Kidney epithelial cell (primary cell): ENCODE measurements around the gene RILPL1. TPM values are rescaled to one million over a fixed set of nuclear protein-coding genes. Genes with fewer than 3 reads are reported as not detected.

Source experiments
- DNase-seq: peaks from one replicate; pipeline ENCODE4 v3.0.0-alpha.2; 2010; ENCODE audit warnings: low read depth
- H3K27me3 ChIP-seq: 2 replicates; pipeline ENCODE4 v1.6.0; 2011; ENCODE audit warnings: low read length; ENCODE audit not compliant: control insufficient read depth, insufficient read depth
- H3K36me3 ChIP-seq: 2 replicates; pipeline ENCODE4 v1.5.1; 2011; ENCODE audit warnings: low read length; ENCODE audit not compliant: control insufficient read depth, insufficient read depth
- H3K4me3 ChIP-seq: 2 replicates; pipeline ENCODE4 v1.5.1; 2011; ENCODE audit warnings: low read depth, mild to moderate bottlenecking, control low read depth, low read length
- total RNA-seq: library from RNA; depleted of rRNA; stranded (reverse); fragments of >200 nt; gene quantifications from 2 replicates; pipeline ENCODE4 v1.2.3, GENCODE V29; 2015
- TF ChIP-seq, protein P1 (sequence below): IDR thresholded peaks from 2 replicates; pipeline ENCODE4 v1.5.1; 2011; ENCODE audit warnings: mild to moderate bottlenecking, moderate library complexity, low read length, control low read depth, inconsistent platforms; ENCODE audit not compliant: insufficient read depth, poor library complexity, severe bottlenecking

RILPL1 gene
- total RNA-seq, 1 donor from 2014 or later, result 12.1 TPM

DNA sequence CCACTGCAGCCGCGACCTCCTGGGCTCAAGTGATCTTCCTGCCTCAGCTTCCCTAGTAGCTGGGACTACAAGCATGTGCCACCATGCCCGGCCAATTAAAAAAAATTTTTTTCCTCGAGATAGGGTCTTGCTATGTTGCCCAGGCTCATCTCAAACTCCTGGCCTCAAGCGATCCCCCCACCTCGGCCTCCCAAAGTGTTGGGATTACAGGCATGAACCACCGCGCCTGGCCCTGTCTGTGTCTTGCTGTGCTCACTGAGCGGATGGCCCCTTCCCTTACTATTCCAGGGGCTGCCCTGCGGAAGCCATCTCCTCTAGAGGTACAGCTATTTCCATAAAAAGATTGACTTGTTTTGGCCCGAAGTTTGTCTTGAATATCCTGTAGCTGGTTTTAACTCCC lies 55.5 kb downstream of the RILPL1 start:
- no peak overlapping the region for H3K4me3 ChIP-seq
- no peaks in the 10 kb centered on the region for H3K36me3 ChIP-seq
- H3K27me3 ChIP-seq, result no peaks in the 10 kb centered on the region
- TF ChIP-seq, protein P1, sequence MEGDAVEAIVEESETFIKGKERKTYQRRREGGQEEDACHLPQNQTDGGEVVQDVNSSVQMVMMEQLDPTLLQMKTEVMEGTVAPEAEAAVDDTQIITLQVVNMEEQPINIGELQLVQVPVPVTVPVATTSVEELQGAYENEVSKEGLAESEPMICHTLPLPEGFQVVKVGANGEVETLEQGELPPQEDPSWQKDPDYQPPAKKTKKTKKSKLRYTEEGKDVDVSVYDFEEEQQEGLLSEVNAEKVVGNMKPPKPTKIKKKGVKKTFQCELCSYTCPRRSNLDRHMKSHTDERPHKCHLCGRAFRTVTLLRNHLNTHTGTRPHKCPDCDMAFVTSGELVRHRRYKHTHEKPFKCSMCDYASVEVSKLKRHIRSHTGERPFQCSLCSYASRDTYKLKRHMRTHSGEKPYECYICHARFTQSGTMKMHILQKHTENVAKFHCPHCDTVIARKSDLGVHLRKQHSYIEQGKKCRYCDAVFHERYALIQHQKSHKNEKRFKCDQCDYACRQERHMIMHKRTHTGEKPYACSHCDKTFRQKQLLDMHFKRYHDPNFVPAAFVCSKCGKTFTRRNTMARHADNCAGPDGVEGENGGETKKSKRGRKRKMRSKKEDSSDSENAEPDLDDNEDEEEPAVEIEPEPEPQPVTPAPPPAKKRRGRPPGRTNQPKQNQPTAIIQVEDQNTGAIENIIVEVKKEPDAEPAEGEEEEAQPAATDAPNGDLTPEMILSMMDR, result no peak
- DNase-seq, result no peak

DNA sequence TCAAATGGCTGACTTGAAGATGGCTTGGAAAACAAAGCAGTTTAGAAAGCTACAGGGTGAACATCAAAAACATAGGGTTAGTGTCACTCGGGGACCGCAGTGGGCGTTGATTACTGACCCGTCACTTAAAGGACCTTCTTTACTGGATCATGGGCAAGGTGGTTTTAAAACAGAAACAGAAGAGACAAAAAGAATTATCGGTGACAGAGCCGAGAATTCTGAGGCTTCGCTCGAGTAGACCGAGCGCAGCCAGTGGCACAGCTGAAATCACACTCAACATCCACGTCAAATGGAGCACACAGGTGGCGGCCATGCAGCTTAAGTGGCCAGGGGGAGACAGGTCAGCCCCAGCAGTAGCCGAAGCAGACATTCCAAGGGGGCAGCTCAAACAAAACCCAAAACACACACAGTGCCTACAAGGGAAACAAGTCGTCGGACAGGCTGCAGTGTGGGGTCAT lies 58.2 kb downstream of the RILPL1 start:
- Histone ChIP-seq H3K27me3 (no peaks in the 10 kb centered on the region), H3K4me3 (no peak overlapping the region), H3K36me3 (peaks cover 2% of the 10 kb centered on the region)
- DNase-seq, result no peak
- TF ChIP-seq, protein P1, result no peak

DNA sequence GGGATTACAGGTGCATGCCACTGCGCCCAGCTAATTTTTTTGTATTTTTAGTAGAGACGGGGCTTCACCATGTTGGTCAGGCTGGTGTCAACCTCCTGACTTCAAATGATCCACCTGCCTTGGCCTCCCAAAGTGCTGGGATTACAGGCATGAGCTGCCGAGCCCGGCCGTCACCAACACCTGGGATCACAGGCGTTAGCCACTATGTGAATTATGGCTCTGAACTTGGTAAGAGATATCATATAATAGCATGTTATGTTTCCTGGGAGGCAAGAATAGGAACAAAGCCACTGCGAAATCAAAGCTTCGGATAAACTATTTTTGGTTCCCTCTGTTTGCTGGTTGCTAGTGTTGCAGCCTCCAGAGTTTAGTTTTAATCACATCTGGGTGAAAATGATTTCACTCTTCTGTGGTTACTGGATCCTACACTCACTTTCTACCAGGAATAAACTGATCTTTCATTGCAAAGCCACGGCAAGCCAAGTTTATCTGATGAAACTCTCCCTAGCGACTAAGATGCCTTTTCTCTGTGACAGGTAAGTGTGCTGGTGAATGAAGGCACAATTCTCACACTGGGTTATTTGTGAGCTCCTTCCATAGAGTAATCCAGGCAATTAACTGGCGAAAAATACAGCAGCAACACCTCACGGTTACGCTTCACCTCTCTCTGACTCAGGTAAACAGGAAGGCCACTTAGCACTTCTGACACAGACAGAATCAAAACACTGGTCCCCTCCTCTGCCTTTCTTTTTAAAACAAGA lies 58.9 kb downstream of the RILPL1 start:
- Histone ChIP-seq H3K4me3 (no peak overlapping the region), H3K36me3 (peaks cover 2% of the 10 kb centered on the region), H3K27me3 (no peaks in the 10 kb centered on the region)
- DNase-seq, result no peak
- TF ChIP-seq, protein P1, result no peak

DNA sequence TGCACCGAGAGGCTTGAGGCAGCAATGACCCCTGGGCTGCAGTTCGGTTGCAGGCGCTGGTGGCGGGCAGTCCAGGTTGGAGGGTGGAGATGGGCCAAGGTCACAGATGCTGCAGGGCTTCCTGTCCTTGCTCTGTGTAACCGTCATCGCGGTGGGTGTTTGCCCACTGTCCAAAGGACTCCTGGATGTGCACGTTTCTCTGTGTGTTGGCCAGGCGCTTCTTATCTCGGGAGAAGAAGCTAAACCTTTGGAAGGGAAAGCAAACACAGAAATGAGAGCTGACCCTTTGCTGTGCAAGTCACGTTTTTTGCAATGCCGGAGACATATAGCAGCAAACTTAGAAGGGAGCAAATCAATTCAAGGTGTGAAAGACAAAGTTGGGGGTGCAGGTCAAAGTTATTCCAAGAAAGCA lies 61.1 kb downstream of the RILPL1 start:
- TF ChIP-seq, protein P1, result no peak
- Histone ChIP-seq H3K36me3 (peaks cover 2% of the 10 kb centered on the region), H3K4me3 (no peak overlapping the region), H3K27me3 (no peaks in the 10 kb centered on the region)
- no peak for DNase-seq

DNA sequence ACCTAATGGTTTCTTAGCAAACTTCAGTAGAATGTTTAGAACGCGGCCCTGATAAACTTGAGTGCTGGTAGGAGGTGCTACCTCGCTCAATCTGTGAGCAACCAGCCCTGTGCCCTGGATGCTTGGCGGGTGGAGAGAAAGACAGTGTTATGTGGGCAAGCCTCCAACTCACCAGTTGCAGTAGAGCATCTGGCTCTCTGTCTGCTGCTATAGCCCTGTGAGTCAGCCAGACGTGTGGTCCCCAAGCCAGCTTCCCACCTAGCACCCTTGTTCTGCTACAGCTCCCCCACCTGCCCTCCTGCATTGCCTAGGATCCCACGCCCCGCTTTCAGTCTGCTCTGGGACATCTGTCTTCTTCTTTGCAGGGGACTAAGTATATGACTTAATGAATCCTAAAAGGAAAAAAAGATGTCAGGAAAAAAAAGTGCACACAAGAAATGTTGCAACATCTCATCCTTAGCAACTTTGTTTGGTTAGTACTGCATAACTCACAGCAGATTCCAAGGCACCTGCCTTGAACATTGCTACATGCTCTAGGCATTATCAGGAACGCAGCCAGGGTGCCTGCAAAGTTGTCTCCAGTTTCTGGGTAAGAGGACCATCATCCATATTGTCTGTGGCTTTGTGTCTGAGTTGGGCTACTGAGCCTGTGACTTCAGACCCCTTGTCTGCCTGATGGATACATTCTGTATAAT lies 62.0 kb downstream of the RILPL1 start:
- no peak overlapping the region for H3K4me3 ChIP-seq
- no peaks in the 10 kb centered on the region for H3K27me3 ChIP-seq
- TF ChIP-seq, protein P1, result no peak
- peaks cover 2% of the 10 kb centered on the region for H3K36me3 ChIP-seq
- no peak for DNase-seq

DNA sequence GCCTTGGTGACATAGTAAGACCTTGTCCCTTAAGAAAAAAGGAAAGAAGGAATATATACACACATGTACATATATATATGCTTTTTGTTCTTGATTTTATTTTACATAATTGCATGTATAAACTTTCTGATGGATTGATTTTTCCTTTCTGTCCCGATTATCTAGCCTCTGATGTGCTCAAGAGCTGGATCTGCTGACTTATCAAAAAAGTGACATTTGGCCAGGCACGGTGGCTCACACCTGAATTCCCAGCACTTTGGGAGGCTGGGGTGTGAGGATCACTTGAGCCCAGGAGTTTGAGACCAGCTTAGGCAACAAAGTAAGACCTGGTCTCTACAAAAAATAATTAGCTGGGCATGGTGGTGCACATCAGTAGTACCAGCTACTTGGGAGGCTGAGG lies 63.5 kb downstream of the RILPL1 start:
- Histone ChIP-seq H3K27me3 (no peaks in the 10 kb centered on the region), H3K36me3 (peaks cover 2% of the 10 kb centered on the region), H3K4me3 (no peak overlapping the region)
- TF ChIP-seq, protein P1, result no peak
- no peak for DNase-seq
